Measurements from ENCODE around the gene CPEB1.

CPEB1 gene

GRCh38 chr15:82635798-82636197 lies 11.4 kb downstream of the CPEB1 start:
- H3K4me3 ChIP-seq (ENCODE audit: low read depth, low read length): no peak overlapping the region
- TF ChIP-seq, protein P1, sequence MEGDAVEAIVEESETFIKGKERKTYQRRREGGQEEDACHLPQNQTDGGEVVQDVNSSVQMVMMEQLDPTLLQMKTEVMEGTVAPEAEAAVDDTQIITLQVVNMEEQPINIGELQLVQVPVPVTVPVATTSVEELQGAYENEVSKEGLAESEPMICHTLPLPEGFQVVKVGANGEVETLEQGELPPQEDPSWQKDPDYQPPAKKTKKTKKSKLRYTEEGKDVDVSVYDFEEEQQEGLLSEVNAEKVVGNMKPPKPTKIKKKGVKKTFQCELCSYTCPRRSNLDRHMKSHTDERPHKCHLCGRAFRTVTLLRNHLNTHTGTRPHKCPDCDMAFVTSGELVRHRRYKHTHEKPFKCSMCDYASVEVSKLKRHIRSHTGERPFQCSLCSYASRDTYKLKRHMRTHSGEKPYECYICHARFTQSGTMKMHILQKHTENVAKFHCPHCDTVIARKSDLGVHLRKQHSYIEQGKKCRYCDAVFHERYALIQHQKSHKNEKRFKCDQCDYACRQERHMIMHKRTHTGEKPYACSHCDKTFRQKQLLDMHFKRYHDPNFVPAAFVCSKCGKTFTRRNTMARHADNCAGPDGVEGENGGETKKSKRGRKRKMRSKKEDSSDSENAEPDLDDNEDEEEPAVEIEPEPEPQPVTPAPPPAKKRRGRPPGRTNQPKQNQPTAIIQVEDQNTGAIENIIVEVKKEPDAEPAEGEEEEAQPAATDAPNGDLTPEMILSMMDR (IDR thresholded peaks at IDR 0.05; ENCODE audit: insufficient read depth, low read length, missing control alignments): no peak
- no peak for DNase-seq (ENCODE audit: low read depth, low spot score)
- POLR2A ChIA-PET: no interaction called here
- CTCF ChIA-PET: interaction anchor here (1.5 kb wide), 1 partner anchor 12 kb away, joined by 3 read pairs; no protein-coding TSS in a partner anchor

GRCh38 chr15:82630033-82630432 lies 17.1 kb downstream of the CPEB1 start:
- ChIA-PET CTCF (no interaction called here), POLR2A (no interaction called here)
- DNase-seq (ENCODE audit: low read depth, low spot score): no peak
- TF ChIP-seq, protein P1 (IDR thresholded peaks at IDR 0.05; ENCODE audit: insufficient read depth, low read length, missing control alignments): no peak
- H3K4me3 ChIP-seq (ENCODE audit: low read depth, low read length): no peak overlapping the region

DNA sequence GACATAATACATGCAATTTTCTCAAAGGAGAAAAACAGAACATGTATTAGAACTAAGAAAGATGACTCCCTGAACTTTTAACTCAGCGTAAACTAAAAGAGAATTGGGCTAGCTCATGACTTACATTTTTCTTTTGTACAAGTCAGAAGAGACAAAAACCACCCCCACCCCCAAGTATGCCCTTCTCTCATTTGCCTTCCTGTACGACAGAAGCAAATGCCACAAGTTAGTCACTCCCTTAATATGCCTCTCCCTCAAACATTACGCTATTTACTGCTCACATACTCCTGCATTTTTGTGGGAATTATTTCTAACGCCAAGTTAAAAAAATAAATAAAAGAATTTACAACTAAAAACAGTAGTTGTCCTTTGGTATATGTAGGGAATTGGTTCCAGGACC lies 22.0 kb downstream of the CPEB1 start:
- H3K4me3 ChIP-seq (ENCODE audit: low read depth, low read length): no peak overlapping the region
- DNase-seq (ENCODE audit: low read depth, low spot score): peak; percentile 17
- CTCF ChIA-PET: interaction anchor here (1.7 to 2.0 kb wide), 2 partner anchors 11 to 376 kb away, joined by 3 to 5 read pairs; no protein-coding TSS in a partner anchor
- POLR2A ChIA-PET: no interaction called here
- TF ChIP-seq, protein P1 (IDR thresholded peaks at IDR 0.05; ENCODE audit: insufficient read depth, low read length, missing control alignments): no peak

- no peak for DNase-seq (ENCODE audit: low read depth, low spot score)
- TF ChIP-seq, protein P1 (IDR thresholded peaks at IDR 0.05; ENCODE audit: insufficient read depth, low read length, missing control alignments): no peak
- CTCF ChIA-PET: interaction anchor here (1.7 to 2.0 kb wide), 2 partner anchors 11 to 377 kb away, joined by 3 to 5 read pairs; no protein-coding TSS in a partner anchor
- POLR2A ChIA-PET: interaction anchor here (1.0 kb wide), 1 partner anchor 84 kb away, joined by 3 read pairs; the partner anchor contains the start of gene RPS17
- no peak overlapping the region for H3K4me3 ChIP-seq (ENCODE audit: low read depth, low read length)
Measured at GRCh38 chr15:82624438-82624837, 22.7 kb downstream of the CPEB1 start.

GRCh38 chr15:82624008-82624407 lies 23.2 kb downstream of the CPEB1 start:
- CTCF ChIA-PET: interaction anchor here (1.7 to 2.0 kb wide), 2 partner anchors 12 to 377 kb away, joined by 3 to 5 read pairs; no protein-coding TSS in a partner anchor
- peak; percentile 21 for DNase-seq (ENCODE audit: low read depth, low spot score)
- no peak overlapping the region for H3K4me3 ChIP-seq (ENCODE audit: low read depth, low read length)
- POLR2A ChIA-PET: interaction anchor here (1.0 kb wide), 1 partner anchor 84 kb away, joined by 3 read pairs; the partner anchor contains the start of gene RPS17
- TF ChIP-seq, protein P1 (IDR thresholded peaks at IDR 0.05; ENCODE audit: insufficient read depth, low read length, missing control alignments): no peak

GRCh38 chr15:82621970-82622369 lies 25.2 kb downstream of the CPEB1 start:
- DNase-seq (ENCODE audit: low read depth, low spot score): no peak
- TF ChIP-seq, protein P1 (IDR thresholded peaks at IDR 0.05; ENCODE audit: insufficient read depth, low read length, missing control alignments): no peak
- CTCF ChIA-PET: no interaction called here
- no peak overlapping the region for H3K4me3 ChIP-seq (ENCODE audit: low read depth, low read length)
- POLR2A ChIA-PET: no interaction called here
